ENCODE data around the gene WDR90.
A peak's percentile ranks its signal among the peaks of the same experiment; 100 is the strongest.

WDR90 gene

DNA sequence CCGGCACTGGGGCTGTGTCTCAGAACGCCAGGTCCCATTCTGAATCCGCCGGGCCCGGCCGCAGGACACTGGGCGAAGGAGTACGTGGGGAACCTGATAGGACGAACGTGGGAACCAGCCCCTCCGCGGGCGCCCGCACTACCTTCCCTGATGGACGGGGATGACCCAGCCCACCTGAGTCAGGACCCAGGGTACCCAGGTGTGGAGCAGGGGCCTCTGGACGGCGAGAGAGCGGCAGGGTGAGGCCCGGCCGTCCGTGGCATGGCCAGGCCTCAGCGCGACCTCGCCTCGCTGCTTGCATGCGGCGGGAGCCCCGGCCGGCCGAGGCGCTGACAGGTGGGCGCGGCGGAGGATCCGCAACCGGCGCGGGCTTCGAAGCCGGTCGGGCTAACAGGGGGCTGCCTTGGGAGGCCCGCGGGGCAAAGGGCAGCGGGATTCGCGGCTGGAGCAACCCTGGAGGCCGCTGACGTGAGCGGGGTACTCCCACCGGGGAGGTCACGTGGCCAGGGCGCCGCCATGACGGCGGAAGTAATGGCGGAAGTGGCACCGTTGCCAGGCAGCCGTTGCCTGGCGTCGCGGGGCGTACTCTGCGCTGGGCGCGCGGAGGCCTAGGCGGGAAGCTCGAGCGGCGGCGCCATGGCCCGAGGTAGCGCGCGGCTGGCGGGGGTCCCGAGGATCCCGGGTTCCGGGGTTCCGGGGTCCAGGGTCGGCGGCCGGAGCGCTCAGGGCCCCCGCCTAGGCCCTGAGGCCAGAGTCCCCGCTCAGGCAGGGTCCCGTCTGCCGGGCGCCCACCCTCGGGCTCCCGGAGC lies at the start of gene WDR90:
Gene WDR90, plus strand, starts transcription at position 585 of the 809 bp plus-strand sequence. Its CDS starts 52 bp downstream, at position 637.
- peak; percentile 88 to 93 for DNase-seq (ENCODE audit: low read depth in 2 of 2)

DNA sequence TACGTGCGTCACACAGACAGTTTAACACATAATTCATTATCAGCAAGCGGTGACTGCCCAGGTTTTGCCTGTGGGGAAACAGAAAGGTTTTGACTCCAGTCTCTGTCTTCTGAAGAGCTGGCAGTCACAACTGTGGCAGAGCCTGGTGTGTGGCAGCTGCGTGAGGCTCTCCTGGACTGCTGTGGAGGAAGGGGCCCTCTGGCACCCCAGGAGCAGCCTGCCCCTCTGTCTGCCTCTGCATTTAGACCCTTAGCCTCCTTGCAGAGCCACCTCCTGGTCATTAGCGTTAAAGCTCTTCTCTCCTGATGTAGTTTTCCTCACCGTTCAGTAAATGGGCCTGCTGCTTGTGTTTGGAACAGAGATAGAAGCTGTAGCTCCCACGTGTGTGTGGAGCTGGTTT lies 48.4 kb upstream of the WDR90 start:
- DNase-seq (ENCODE audit: low read depth in 2 of 2), result no peak

DNA sequence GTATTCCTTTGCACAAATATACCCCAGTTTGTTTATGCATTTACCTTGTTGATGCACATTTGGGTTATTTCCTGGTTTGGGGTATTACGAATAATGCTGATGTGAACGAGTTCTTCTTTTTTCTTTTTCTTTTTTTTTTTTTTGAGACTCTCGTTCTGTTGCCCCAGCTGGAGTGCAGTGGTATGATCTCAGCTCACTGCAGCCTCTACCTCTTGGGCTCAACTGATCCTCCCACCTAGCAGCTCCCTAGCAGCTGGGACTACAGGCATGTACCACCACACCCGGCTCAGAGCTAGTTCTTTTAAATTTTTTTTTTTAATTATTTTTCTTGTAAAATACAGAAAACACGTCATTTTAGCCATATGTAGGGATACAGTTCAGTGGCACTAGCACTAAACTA lies 45.2 kb upstream of the WDR90 start:
- DNase-seq (ENCODE audit: low read depth in 2 of 2), result no peak

DNA sequence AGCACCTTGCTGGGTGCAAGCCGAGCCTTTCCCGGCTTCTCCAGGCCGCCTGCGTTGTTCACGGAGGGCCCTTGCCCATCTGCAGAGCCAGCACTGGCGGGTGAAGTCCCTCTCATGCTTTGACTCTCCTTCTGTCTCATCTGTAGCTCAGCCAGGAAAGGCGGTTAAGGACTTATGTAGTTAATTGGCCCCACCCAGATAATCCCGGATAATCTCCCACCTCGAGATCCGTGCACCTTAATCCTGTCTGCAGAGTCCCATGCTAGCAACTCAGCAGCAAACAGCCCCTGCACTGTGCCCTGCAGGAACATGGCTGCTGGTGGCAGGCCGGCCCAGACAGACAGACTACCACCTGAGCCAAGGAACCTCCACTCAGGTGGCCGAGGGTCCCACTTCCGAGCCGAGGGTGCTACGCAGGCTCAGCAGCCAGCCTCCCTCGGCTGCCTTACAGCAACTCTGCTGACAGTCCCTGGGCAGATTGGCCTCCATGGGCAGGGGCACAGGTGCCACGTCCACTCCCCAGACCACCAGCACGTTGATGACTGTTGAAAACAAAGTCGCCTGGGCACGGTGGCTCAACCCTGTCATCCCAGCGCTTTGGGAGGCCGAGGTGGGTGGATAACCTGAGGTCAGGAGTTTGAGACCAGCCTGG lies 42.4 kb upstream of the WDR90 start:
- no peak for DNase-seq (ENCODE audit: low read depth in 2 of 2)

DNA sequence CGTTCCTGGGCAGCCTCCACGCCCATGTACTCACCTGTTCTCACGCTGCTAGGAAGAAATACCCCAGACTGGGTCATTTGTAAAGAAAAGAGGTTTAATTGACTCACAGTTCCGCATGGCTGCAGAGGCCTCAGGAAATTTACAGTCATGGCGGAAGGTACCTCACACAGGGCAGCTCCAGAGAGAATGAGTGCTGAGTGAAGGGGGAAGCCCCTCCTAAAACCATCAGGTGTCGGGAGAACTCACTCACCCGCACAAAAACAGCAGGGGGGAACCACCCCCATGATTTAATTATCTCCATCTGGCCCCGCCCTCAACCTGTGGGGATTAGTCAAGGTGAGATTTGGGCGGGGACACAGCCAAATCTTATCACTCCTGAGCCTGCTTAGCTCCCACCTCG lies 41.1 kb upstream of the WDR90 start:
- DNase-seq (ENCODE audit: low read depth in 2 of 2), result peak in 1 of 2 donors; percentile 32

DNA sequence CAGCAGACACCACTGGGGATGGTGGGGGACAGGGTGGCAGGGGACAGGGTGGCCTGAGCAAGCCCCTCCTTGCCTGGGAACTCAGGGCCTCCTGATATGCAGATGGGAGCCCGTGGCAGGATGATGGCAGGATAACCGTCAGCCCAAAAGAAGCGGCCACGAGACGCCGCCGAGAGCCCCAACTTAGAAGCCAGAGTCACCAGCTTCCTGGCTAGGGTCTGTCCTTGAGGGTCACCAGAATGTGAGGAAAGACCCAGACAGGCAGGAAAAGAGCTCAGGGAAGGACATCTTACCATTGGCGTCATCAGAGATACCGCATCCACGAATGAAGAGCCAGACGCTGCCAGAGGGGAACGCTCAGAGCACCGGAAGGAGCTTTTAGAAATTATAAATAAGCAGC lies 39.8 kb upstream of the WDR90 start:
- DNase-seq (ENCODE audit: low read depth in 2 of 2), result no peak

DNA sequence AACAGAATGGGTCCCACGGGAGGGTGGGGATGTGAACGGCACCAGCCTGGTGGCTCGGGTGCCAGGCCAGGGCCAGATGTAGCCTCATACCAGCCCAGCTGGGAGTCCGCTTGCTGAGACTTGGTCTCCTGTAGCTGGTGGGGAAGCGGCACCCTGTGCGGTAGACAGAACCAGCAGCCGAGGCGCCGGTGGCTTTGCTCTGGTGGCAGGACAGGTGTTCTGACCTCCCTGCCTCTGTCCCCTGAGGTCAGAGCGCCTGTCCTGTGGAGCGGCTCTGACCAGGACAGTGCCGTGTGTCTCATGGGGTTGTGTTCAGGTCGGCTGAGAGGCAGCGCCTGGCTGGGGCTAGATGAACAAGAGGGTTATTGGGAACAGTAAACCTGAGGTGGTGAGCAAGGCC lies 39.2 kb upstream of the WDR90 start:
- no peak for DNase-seq (ENCODE audit: low read depth in 2 of 2)

DNA sequence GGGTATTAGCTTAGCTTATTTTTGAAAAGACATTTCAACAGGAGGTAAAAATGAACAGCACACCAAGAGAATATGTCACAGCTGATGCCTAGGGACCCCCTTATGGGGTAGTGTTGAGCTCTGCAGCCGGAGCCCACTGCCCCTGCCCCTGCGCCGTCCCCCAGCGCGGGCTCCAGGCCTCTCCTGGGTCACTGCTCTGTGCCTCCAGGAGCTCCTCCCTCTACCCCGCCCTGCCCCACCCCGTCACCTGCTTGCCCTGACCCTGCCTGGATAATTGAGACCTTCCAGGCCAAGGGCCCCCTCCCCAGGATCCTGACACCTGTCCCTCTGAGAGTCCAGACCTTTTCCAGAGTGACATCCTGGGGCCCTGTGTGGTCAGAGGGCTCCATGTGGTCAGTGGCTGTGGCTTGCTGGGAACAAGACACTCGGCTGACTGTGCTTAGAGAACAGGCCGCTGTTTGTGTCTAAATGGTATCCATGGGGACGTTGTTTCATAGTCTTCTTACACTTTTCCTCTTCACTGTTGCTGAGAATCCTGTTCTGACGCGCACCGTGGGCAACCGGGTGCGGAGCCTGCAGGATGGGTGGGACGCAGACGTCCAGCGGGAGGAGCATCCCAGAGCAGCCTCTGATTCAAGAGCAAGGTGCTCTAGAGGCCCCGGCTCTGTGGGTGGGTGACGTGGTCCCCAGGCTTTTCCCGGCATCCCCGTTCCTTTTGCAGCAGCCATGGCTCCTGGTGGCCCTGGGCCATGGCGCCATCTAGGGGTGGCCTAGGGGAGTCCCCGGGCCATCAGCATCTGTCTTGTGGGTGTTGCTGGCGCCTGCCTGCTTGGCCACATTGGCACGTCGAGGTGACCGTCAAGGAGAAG lies 38.4 kb upstream of the WDR90 start:
- DNase-seq (ENCODE audit: low read depth in 2 of 2), result peak; percentile 50 to 55

DNA sequence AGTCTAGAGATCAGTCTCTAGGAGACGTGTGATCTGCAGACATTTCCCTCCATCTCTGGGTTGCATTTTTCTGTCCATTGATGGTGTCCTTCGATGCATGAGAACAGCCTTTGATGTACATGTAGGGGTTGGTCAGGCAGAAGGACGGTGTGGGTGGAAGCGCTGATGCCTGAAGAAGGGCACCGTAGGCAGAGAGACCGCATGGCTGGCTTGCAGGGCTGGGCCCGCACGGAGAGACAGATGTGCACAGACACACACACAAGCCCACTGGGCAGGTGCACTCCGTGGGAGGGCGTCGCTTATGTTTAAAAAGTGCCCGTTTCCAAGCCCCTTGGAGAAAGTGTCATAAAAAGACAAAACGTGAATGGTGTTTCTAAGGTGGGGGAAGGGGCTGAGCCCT lies 34.0 kb upstream of the WDR90 start:
- DNase-seq (ENCODE audit: low read depth in 2 of 2), result no peak

DNA sequence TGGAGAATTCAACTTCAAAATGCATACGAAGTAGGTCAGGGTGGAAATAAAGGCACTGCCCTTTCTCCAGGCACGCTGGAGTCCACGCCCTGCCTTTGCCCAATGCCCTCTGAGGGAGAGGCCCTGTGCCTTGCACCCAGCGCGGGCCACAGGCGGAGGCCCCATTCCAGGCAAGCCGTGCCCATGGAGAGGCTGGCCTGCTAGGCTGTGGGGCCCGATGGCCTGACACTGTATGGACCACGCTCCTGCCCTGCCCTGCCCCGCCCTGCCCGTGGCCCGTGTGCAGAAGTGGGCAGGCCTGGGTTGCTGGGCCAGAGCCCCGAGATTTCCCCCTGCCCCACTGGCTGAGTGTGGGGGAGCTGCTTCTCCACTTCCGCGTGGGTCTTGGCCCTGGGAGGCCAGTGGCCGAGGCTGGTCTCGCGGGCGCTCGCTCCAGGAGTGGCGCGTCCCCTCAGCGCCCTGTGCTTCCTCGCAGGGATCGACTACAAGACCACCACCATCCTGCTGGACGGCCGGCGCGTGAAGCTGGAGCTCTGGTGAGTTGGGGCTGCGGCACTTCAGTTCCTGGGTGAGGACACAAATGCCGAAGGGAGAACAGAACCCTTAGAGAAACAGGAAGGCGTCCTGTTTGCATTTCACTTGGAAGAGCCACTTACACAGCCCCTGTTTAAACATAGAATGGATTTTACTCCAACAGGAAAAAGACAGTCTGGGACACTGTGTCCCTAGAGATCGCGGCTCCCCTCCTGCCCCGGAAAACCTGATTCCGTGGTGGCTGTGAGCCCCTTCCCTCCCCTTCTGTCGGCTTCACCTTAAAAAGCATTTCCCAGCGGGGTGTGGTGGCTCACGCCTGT lies 32.2 kb upstream of the WDR90 start:
- DNase-seq (ENCODE audit: low read depth in 2 of 2), result no peak

DNA sequence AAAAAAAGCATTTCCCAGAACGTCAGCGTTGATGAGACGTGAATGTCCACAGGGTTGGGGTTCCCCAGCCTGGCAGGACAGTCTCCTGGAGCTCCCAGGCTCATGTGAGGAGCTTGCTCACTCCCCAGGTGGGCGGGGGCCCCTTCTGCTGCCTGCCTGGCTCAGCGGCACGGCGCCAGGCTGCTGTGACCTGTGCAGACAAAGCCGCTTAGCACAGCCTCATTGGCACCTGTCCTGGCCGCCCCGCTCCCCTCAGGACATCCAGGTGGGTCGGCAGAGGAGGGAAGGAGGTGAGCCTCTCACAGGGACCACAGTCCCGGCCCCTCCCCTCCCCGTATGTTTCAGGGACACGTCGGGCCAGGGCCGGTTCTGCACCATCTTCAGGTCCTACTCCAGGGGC lies 31.3 kb upstream of the WDR90 start:
- DNase-seq (ENCODE audit: low read depth in 2 of 2), result no peak

DNA sequence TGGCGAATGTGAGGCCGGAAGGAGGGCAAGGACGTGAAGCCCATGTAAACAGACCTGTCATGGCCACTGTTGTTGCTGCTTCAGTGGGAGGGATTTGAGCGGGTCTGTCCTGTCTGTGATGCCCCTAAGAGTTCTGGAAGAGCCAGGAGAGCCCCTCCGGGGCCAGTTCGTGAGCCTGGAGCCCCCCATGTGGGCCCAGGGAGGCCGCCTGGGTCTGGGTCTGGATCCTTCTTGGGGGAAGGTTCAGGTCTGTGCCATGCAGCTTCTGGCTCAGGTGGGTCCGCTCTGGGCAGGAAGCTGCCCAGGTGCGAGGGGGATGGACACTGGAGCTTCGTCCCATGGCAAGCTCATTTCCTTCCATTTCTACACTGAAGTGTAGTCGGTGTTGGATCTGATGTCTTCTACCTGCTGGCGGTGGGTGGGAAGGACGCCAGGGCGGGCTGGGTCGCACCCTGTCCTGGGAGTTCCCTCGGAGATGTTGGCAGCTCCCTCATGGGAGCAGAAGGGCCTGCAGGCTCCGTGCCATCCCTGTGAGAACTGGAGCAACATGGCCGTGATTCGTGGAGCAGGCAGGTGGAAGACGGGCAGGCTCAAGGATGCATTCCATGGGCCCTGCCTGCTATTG lies 29.6 kb upstream of the WDR90 start:
- DNase-seq (ENCODE audit: low read depth in 2 of 2), result no peak

DNA sequence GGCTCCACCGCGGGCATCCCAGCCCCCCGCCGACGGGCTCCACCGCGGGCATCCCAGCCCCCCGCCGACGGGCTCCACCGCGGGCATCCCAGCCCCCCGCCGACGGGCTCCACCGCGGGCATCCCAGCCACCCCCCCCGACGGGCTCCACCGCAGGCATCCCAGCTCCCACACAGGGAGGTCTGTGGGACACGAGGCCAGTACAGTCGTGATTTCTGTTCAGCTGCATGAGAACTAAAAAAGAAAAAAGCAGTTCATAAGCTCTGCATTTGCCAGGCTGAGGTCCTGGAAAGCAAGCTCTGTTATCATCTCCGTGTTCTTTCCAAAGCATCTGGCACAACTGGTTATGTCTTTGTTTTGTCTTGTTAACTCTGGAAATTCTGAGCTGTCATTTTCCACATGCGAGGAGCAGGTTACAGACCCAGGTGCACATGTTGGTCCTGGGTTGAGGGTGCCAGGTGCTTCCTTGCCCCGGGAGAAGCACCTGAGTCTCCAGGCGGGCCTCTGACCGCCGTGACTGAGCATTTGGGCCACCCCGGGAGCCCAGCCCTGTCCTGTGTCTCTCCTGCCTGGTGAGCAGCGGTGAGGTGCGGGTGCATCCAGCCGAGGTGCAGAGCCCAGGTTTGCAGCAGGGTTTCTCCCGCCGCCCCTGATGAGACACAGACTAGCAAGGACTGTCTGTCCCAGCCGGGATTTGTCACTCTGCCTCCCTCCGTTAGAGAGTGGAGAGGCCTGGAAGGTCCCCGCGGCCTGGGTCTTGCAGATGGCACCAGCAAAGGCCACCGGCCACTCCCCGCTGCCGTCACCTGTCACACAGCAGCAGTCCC lies 28.3 kb upstream of the WDR90 start:
- DNase-seq (ENCODE audit: low read depth in 2 of 2), result no peak

DNA sequence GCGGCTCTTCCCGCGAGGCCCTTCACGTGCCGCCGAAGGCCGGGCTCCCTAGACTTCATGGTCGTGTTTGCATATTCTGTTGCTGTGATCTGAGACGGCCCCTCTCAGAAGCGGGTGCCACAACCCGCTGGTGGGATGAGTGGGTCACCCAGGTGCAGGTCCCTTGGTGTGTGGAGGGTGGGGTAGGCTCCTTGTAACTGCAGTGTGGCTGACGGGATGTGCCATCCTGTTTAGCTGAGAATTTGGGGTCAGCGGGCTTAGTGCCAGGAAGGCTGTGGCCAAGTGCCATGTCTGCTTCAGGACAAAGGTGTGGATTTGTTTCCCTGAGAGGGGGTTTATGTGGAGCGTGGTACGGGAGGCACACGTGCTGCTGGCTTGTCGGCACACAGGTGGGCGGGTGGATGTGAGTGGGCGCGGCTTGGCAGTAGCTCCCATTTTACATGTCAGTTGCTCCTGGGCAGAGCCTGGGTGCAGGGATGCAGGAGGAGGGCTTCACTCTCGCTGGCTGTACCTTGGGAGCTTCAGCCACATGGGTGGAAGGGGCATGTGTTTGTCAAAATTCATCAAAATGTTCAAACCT lies 27.5 kb upstream of the WDR90 start:
- no peak for DNase-seq (ENCODE audit: low read depth in 2 of 2)

DNA sequence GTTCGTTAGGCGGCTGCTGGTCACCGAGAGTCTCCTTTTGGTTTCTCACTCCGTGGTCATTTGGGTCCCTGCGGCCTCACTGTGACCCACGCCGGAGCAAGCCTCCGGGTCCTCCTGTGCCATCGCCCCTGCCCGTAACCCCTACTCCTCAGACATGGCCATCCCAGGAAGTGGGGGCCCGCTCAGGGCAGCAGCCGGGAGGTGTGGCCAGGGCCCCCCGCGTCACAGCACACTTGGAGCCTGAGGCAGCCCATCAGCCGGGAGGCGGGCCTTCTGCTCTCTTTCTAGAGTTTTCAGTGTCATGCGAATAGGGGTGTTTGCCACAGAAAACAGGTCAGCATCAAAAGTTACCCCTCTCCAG lies 26.3 kb upstream of the WDR90 start:
- no peak for DNase-seq (ENCODE audit: low read depth in 2 of 2)

DNA sequence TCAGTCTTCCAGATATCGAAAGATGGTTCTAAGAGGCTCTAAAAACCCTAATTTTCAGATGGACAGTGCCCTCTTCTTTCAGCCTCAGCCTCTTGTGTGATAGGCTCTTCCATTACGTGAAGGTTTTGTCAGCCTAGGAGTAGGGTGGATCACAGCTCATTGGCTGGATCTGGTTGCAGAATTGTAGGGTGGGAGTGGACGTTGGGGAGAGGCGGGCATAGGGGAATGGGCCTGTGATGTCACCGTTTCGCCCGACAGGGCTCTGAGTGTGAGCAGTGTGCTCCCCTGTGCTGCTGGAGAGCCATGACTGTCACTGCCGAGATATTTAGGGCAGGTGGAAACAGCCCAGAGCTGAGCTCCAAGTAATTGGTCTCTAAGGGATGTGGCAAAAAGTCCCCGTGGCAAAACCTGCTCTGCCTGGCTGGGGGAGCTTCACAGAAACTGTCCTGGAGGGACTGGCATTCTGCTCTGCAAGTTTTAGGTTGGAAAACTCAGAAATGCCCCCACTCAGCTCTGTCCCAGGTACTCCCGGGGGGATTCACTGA lies 24.6 kb upstream of the WDR90 start:
- DNase-seq (ENCODE audit: low read depth in 2 of 2), result no peak

DNA sequence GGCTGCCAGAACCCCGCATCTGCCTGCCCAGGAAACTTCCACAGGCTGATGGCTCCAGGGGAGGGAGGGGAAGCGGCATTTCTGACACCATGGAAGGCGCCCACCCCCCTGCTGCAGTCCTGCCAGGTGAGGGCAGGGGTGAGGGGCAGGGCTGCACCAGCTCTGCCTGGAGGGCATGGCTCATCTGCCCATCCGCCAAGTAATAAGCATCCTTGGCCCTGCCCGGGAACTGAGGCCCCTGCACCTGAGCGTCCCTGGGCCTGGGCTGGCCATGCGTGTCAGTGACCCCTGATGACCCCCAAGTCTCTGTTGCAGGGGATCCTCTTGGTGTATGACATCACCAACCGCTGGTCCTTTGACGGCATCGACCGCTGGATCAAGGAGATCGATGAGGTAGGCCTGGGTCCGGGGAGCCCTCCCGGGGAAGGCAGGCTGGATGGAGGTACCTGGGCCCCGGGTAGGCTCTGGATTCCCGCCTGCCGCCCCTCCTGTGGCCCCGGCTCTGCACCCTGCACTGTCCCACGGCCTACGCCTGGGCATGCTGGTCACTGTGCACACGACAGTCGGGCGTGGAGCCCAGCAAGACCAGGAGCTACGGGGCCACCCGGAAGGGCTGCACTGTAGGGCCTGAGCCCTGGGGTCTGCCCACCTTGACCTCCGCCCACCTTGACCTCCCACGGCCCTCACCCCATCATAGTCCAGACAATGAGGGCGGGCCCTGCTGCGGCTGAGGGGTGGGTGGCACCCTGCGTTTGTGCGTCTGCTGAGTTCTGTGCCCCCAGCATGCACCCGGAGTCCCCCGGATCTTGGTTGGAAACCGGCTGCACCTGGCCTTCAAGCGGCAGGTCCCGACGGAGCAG lies 23.8 kb upstream of the WDR90 start:
- DNase-seq (ENCODE audit: low read depth in 2 of 2), result no peak

DNA sequence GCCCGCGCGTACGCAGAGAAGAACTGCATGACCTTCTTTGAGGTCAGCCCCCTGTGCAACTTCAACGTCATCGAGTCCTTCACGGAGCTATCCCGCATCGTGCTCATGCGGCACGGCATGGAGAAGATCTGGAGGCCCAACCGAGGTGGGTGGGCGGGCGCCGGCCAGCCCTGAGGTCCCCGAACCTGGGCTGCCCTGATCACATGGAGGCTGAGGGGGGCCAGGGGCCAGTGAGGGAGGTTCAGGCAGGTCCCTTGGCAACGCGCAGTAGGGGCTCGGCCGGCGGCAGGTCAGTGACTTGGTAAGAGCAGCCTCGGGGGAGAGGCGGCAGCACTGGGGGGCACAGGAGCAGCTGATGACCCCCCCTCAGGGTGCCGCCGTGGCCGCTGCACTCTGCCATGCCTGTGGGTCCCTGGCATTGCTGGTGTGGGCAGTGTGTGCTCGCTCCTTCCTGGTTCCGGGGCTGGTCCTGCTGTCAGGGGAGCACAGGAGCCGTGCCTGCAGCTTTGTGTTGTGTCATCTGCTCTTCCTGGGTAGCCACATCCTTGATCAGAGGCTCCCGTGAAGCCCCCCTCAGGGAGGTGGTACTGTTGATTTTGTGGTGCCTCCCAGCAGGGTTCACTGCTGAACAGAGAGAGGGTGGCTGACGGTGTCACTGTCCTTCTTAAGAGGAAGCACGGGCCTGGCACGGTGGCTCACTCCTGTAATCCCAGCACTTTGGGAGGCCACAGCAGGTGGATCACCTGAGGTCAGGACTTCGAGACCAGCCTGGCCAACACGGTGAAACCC lies 23.0 kb upstream of the WDR90 start:
- no peak for DNase-seq (ENCODE audit: low read depth in 2 of 2)
